Esophagus muscularis mucosa (tissue), 4 donors: ENCODE data around the gene TEKTIP1. TPM values are rescaled to one million over a fixed set of nuclear protein-coding genes. Genes with fewer than 3 reads are reported as not detected.

ENCODE experiments used
- DNase-seq: peaks from one replicate; pipeline ENCODE4 v3.0.0-alpha.2; 2017; ENCODE audit errors: extremely low spot score
- H3K27ac ChIP-seq, 4 donors: fragments of 200-600 bp; sonication (generic); replicated peaks in 1 of 4; 1 replicate in 3 of 4; 2 replicates in 1 of 4; pipeline ENCODE4 v1.5.1; 2016 to 2019; ENCODE audit warnings: mild to moderate bottlenecking in 1 of 4
- H3K27me3 ChIP-seq, 4 donors: fragments of 200-600 bp; sonication (generic); one replicate each; pipeline versions ENCODE4 v1.5.1 to v1.6.0; 2016 to 2019
- H3K36me3 ChIP-seq, 4 donors: fragments of 200-600 bp; sonication (generic); one replicate each; pipeline ENCODE4 v1.5.1; 2016 to 2019
- H3K4me1 ChIP-seq, 4 donors: fragments of 200-600 bp; sonication (generic); one replicate each; pipeline ENCODE4 v1.5.1; 2016 to 2019
- H3K4me3 ChIP-seq, 4 donors: fragments of 200-600 bp; sonication (generic); 1 replicate in 2 of 4; 2 replicates in 2 of 4; pipeline ENCODE4 v1.5.1; 2016 to 2019; ENCODE audit warnings: mild to moderate bottlenecking in 4 of 4, moderate library complexity in 1 of 4
- H3K9me3 ChIP-seq, 4 donors: fragments of 200-600 bp; sonication (generic); 1 replicate in 3 of 4; 2 replicates in 1 of 4; pipeline ENCODE4 v1.5.1; 2016 to 2019
- EP300 ChIP-seq: sonication (generic); formaldehyde crosslinking; IDR thresholded peaks from one replicate; pipeline ENCODE4 v1.6.1; 2017; ENCODE audit warnings: antibody characterized with exemption
- POLR2A ChIP-seq: fragments of 450-650 bp; IDR thresholded peaks from one replicate; pipeline ENCODE4 v1.6.1; 2017; ENCODE audit warnings: antibody characterized with exemption, moderate library complexity, mild to moderate bottlenecking, low read depth
- POLR2AphosphoS5 ChIP-seq, 2 donors: sonication (generic); formaldehyde crosslinking; IDR thresholded peaks; one replicate each; pipeline ENCODE4 v1.6.1; 2017; ENCODE audit warnings: antibody characterized with exemption in 2 of 2
- WGBS: methylation state at CpG from one replicate; pipeline ENCODE4 v1.1.5; 2018; 5-methylcytosine and 5-hydroxymethylcytosine counted together
- intact Hi-C: fragments of 100-400 bp; cut with DNase I; formaldehyde crosslinking; loops from one replicate; pipeline ENCODE4 v1.15.1; 2023
- total RNA-seq, 4 donors: library from RNA; depleted of rRNA; stranded (reverse); fragments of >200 nt; gene quantifications; one replicate each; pipeline versions ENCODE4 v1.1.0 to v1.2.1, GENCODE V29; 2016
- TF ChIP-seq, protein P1 (sequence below), 3 experiments: fragments of 200-600 bp in 2 of 3; fragments of 450-650 bp in 1 of 3; sonication (generic) in 2 of 3; IDR thresholded peaks; one replicate each; pipeline ENCODE4 v1.5.1; 2017 to 2019; ENCODE audit warnings: antibody characterized with exemption in 3 of 3, mild to moderate bottlenecking in 2 of 3, moderate library complexity in 1 of 3

Gene TEKTIP1
- total RNA-seq, 4 donors from 2014 or later = not detected

DNA sequence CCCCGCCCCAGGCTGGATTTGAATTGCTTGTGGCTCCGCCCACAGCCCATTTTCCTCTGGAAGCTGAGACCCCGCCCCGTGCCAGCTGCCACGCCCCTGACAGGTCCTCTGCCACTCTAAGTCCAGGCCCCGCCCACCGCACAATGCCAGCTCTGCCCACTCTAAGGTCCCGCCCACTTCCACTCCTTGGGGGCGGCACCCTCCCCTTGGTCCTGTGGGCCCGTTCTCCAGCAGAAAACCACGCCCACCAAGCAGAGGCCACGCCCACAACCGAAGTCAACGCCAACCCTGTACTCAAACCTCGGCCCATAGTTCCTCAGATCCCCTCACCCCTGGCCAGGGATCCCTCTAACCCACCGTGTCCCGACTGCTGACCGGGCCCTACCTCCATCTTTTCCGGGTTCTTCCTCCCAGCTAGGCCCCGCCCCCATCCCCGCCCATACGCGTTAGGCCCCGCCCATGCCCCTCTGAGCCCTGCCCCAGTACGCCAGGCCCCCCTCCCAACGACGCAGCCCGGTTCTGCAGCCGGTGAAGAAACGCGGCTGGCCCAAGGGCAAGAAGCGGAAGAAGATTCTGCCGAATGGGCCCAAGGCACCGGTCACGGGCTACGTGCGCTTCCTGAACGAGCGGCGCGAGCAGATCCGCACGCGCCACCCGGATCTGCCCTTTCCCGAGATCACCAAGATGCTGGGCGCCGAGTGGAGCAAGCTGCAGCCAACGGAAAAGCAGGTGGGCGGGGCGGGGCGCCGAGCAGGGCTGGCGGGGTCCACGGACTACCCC is 35.1 kb downstream of the TEKTIP1 start:
- intact Hi-C loops = no loop called here
- H3K4me3 ChIP-seq = peak overlapping the region; percentile 82 to 98 (median 94)
- peak overlapping the region; percentile 87 to 96 (median 88) for H3K27ac ChIP-seq
- H3K27me3 ChIP-seq = no peaks in the 10 kb centered on the region
- 57% methylated on average over 46 of the region's 55 CpGs for WGBS
- peak; percentile 96 for DNase-seq
- H3K36me3 ChIP-seq = peaks cover 5 to 14% (median 12%) of the 10 kb centered on the region in 4 donors
- H3K9me3 ChIP-seq = no peaks in the 10 kb centered on the region
- TF ChIP-seq POLR2AphosphoS5 (IDR thresholded peaks at IDR 0.05) (peak in 1 of 2 donors; percentile 12), EP300 (no peak), POLR2A (no peak)
- TF ChIP-seq, protein P1, sequence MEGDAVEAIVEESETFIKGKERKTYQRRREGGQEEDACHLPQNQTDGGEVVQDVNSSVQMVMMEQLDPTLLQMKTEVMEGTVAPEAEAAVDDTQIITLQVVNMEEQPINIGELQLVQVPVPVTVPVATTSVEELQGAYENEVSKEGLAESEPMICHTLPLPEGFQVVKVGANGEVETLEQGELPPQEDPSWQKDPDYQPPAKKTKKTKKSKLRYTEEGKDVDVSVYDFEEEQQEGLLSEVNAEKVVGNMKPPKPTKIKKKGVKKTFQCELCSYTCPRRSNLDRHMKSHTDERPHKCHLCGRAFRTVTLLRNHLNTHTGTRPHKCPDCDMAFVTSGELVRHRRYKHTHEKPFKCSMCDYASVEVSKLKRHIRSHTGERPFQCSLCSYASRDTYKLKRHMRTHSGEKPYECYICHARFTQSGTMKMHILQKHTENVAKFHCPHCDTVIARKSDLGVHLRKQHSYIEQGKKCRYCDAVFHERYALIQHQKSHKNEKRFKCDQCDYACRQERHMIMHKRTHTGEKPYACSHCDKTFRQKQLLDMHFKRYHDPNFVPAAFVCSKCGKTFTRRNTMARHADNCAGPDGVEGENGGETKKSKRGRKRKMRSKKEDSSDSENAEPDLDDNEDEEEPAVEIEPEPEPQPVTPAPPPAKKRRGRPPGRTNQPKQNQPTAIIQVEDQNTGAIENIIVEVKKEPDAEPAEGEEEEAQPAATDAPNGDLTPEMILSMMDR (IDR thresholded peaks at IDR 0.05) = no peak
- peaks cover 21 to 62% (median 50%) of the 10 kb centered on the region in 4 donors for H3K4me1 ChIP-seq

DNA sequence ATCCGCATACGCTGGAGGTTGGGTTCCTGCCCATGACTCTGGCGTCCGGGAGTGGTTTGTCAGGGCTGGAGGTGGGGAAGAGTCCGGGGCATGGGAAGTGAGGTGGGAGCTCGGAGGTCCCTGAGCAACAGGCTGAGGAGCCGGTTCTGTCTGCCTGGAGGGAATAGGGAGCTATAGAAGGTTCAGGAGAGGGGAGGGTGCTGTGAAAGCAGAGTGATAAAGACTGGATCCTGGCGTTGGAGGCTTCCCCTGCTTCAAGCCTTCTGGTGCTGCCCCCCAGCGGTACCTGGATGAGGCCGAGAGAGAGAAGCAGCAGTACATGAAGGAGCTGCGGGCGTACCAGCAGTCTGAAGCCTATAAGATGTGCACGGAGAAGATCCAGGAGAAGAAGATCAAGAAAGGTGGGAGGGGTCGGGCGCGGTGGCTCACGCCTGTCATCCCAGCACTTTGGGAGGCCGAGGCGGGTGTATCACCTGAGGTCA is 36.3 kb downstream of the TEKTIP1 start:
- peak overlapping the region in 1 of 4 donors; percentile 80 for H3K27ac ChIP-seq

DNA sequence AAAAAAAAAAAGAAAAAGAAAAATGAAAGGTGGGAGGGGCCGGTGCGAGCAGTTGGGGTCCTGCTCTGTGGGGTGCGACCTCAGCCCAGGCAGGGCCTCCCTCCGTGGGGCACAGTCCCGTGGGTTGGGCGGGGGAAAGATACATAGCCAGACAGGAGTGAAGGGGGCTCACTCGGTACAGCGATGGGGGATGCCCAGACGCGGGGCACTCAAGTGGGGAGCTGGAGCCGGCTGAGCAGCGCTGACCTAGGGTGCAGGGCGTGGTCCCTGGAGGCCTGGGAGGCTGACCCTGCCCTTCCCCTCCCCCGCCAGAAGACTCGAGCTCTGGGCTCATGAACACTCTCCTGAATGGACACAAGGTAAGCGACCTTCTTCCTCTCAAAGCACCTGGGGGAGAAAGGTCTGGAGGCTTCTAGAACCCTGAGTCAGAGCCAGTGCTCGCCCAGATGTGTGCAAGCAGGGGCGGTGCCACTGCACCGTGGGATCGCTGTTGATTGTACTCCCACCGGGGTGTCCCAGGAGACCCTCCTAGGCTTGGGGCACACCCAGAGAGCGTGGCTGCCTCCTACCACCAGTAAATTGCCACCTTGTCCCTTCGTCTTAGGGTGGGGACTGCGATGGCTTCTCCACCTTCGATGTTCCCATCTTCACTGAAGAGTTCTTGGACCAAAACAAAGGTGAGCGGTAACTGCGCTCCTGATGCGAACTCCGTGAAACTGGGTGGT is 37.1 kb downstream of the TEKTIP1 start:
- Histone ChIP-seq H3K4me1 (peaks cover 21 to 81% (median 65%) of the 10 kb centered on the region in 4 donors), H3K9me3 (no peaks in the 10 kb centered on the region), H3K27ac (peak overlapping the region; percentile 76 to 85 (median 81)), H3K27me3 (no peaks in the 10 kb centered on the region), H3K36me3 (peaks cover 5 to 14% (median 12%) of the 10 kb centered on the region in 4 donors), H3K4me3 (peak overlapping the region; percentile 45 to 59 (median 48))
- WGBS = 85% methylated on average over 17 of the region's 29 CpGs
- no peak for TF ChIP-seq POLR2A
- no peak for TF ChIP-seq POLR2AphosphoS5 (IDR thresholded peaks at IDR 0.05)
- no peak for TF ChIP-seq EP300
- TF ChIP-seq, protein P1 (IDR thresholded peaks at IDR 0.05) = no peak
- no peak for DNase-seq
- intact Hi-C loops = loop anchor here (5.0 kb wide), 1 partner anchor 41 kb away; no protein-coding TSS in a partner anchor

More for the DNA sequence above, 36.3 kb downstream of the TEKTIP1 start:
- Histone ChIP-seq H3K4me1 (peaks cover 21 to 74% (median 59%) of the 10 kb centered on the region in 4 donors), H3K4me3 (no peak overlapping the region), H3K9me3 (no peaks in the 10 kb centered on the region), H3K27me3 (no peaks in the 10 kb centered on the region), H3K36me3 (peaks cover 5 to 14% (median 12%) of the 10 kb centered on the region in 4 donors)
- WGBS = 89% methylated on average over 19 of the region's 19 CpGs
- intact Hi-C loops = loop anchor here (5.0 kb wide), 1 partner anchor 42 kb away; no protein-coding TSS in a partner anchor
- TF ChIP-seq POLR2AphosphoS5 (IDR thresholded peaks at IDR 0.05) (no peak), POLR2A (no peak), EP300 (no peak)
- TF ChIP-seq, protein P1 (IDR thresholded peaks at IDR 0.05) = peak in 1 of 3 experiments; percentile 27
- no peak for DNase-seq

DNA sequence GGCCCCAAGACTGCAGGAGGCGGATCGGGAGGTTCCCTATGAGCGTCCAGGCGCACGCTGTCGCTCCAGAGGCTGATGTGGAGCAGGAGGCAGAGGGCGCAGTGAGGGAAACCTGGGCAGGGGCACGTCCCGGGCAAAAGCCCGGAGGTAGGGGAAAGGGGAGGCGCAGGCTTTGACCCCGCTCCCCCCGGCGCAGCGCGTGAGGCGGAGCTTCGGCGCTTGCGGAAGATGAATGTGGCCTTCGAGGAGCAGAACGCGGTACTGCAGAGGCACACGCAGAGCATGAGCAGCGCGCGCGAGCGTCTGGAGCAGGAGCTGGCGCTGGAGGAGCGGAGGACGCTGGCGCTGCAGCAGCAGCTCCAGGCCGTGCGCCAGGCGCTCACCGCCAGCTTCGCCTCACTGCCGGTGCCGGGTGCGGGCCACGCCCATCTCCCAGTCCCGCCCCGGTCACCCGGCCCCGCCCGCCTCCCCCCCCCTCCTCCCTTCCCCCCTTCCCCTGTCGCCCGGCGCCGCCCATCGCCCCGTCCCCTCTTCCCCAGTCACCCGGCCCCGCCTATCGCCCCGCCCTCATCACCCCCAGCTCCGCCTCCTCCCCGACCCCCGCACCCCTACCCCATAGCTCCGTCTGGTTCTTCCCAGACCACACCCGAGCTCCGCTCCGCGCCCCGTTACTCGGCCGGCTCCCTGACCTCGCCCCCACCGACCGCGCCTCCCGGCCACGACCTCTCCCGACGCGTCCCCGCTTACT is 37.9 kb downstream of the TEKTIP1 start:
- Histone ChIP-seq H3K27ac (peak overlapping the region; percentile 76 to 85 (median 81)), H3K27me3 (no peaks in the 10 kb centered on the region), H3K4me1 (peaks cover 21 to 77% (median 61%) of the 10 kb centered on the region in 4 donors), H3K4me3 (peak overlapping the region; percentile 45 to 59 (median 48)), H3K36me3 (peaks cover 5 to 14% (median 12%) of the 10 kb centered on the region in 4 donors), H3K9me3 (no peaks in the 10 kb centered on the region)
- TF ChIP-seq, protein P1 (IDR thresholded peaks at IDR 0.05) = peak in 2 of 3 experiments; percentile 12 to 21
- TF ChIP-seq POLR2A (no peak), POLR2AphosphoS5 (IDR thresholded peaks at IDR 0.05) (peak; percentile 56 to 60), EP300 (no peak)
- intact Hi-C loops = loop anchor here (5.0 kb wide), 1 partner anchor 40 kb away; no protein-coding TSS in a partner anchor
- DNase-seq = no peak
- 39% methylated on average over 52 of the region's 78 CpGs for WGBS
